ENCODE data around the gene AMBRA1.

- TF ChIP-seq CTCF (IDR thresholded peaks at IDR 0.05) (no peak), POLR2AphosphoS5 (IDR thresholded peaks at IDR 0.05) (no peak), POLR2A (IDR thresholded peaks at IDR 0.05) (no peak), EP300 (IDR thresholded peaks at IDR 0.05) (no peak)
Measured at GRCh38 chr11:46559815-46560214, 34.0 kb downstream of the AMBRA1 start.

Data from upper lobe of left lung (tissue), 4 donors.